GM23338 (cell line): ENCODE data around the gene FXYD2. TPM values are rescaled to one million over a fixed set of nuclear protein-coding genes. Genes with fewer than 3 reads are reported as not detected.

Source experiments
- ATAC-seq: fragments of 200-7000 bp; cut with Tn5 transposase; 3 replicates; pipeline ENCODE4 v1.9.1; 2020
- DNase-seq: peaks from one replicate; pipeline ENCODE4 v3.0.0-alpha.2; 2015; ENCODE audit warnings: low spot score
- H2AFZ ChIP-seq: fragments of 200-600 bp; sonication (generic); 2 replicates; pipeline ENCODE4 v1.8.0; 2016; ENCODE audit warnings: antibody characterized with exemption, mild to moderate bottlenecking, moderate library complexity
- H3F3A ChIP-seq: fragments of 200-600 bp; sonication (generic); replicated peaks from 2 replicates; pipeline ENCODE4 v1.8.0; 2017; ENCODE audit warnings: antibody characterized with exemption, mixed run types, low read depth
- H3K27ac ChIP-seq: fragments of 200-600 bp; sonication (generic); 2 replicates; pipeline ENCODE4 v1.6.1; 2016; ENCODE audit warnings: low read depth
- H3K27me3 ChIP-seq: fragments of 200-600 bp; sonication (generic); 2 replicates; pipeline ENCODE4 v1.8.0; 2016; ENCODE audit warnings: mild to moderate bottlenecking, mixed run types, moderate library complexity; ENCODE audit not compliant: insufficient read depth
- H3K36me3 ChIP-seq: fragments of 200-600 bp; sonication (generic); 2 replicates; pipeline ENCODE4 v1.8.0; 2016; ENCODE audit warnings: mild to moderate bottlenecking; ENCODE audit not compliant: insufficient read depth
- H3K4me1 ChIP-seq: fragments of 200-600 bp; sonication (generic); 2 replicates; pipeline ENCODE4 v1.8.0; 2016; ENCODE audit warnings: mild to moderate bottlenecking, moderate library complexity; ENCODE audit not compliant: insufficient read depth
- H3K4me2 ChIP-seq: fragments of 200-600 bp; sonication (generic); 2 replicates; pipeline ENCODE4 v1.7.1; 2017; ENCODE audit warnings: mixed run types
- H3K4me3 ChIP-seq: fragments of 200-600 bp; sonication (generic); 2 replicates; pipeline ENCODE4 v1.6.1; 2016; ENCODE audit warnings: mixed run types
- H3K79me2 ChIP-seq: fragments of 200-600 bp; sonication (generic); replicated peaks from 2 replicates; pipeline ENCODE4 v1.8.0; 2017; ENCODE audit warnings: mild to moderate bottlenecking; ENCODE audit not compliant: insufficient read depth
- H3K9me2 ChIP-seq: fragments of 200-600 bp; sonication (generic); 2 replicates; pipeline ENCODE4 v1.8.0; 2017; ENCODE audit not compliant: insufficient read depth
- H4K20me1 ChIP-seq: fragments of 200-600 bp; sonication (generic); replicated peaks from 2 replicates; pipeline ENCODE4 v1.8.0; 2017; ENCODE audit warnings: mild to moderate bottlenecking; ENCODE audit not compliant: insufficient read depth
- H3K27ac Mint-ChIP-seq: 2 replicates; pipeline ENCODE4 v1.8.0; 2020; ENCODE audit warnings: inconsistent platforms, mild to moderate bottlenecking, moderate library complexity, mixed read lengths
- H3K27me3 Mint-ChIP-seq: 3 replicates; pipeline ENCODE4 v1.8.0; 2022; ENCODE audit warnings: low read depth, mild to moderate bottlenecking, moderate library complexity, mixed read lengths, inconsistent platforms; ENCODE audit not compliant: insufficient read depth, poor library complexity
- H3K36me3 Mint-ChIP-seq: 3 replicates; pipeline ENCODE4 v1.8.0; 2021; ENCODE audit warnings: low read depth, mild to moderate bottlenecking, inconsistent platforms, moderate library complexity, mixed read lengths
- H3K4me1 Mint-ChIP-seq: 3 replicates; pipeline ENCODE4 v1.8.0; 2020; ENCODE audit warnings: mild to moderate bottlenecking, inconsistent platforms, mixed read lengths
- H3K4me3 Mint-ChIP-seq: 3 replicates; pipeline ENCODE4 v1.8.0; 2021; ENCODE audit warnings: moderate library complexity, mild to moderate bottlenecking, inconsistent platforms, mixed read lengths
- H3K9me3 Mint-ChIP-seq: 3 replicates; pipeline ENCODE4 v1.8.0; 2020; ENCODE audit warnings: moderate library complexity, mild to moderate bottlenecking, inconsistent platforms, mixed read lengths
- CREB1 ChIP-seq: fragments of 250-450 bp; sonication (Bioruptor Pico); IDR thresholded peaks from 2 replicates; pipeline ENCODE4 v1.5.0; 2020; ENCODE audit warnings: low read depth, mild to moderate bottlenecking, moderate library complexity
- CTCF ChIP-seq, 2 experiments: fragments of 200-600 bp in 1 of 2; sonication (generic) in 1 of 2; conservative IDR thresholded peaks; 2 replicates each; pipeline versions ENCODE4 v1.5.1 to v1.6.1; 2016 to 2017; ENCODE audit warnings: antibody characterized with exemption in 2 of 2, low read depth in 2 of 2, mild to moderate bottlenecking in 2 of 2, moderate library complexity in 1 of 2
- EZH2 ChIP-seq: fragments of 200-600 bp; sonication (generic); IDR thresholded peaks from one replicate; pipeline ENCODE4 v1.8.0; 2017; ENCODE audit warnings: antibody characterized with exemption, mild to moderate bottlenecking, low read depth; ENCODE audit not compliant: unreplicated experiment
- EZH2phosphoT487 ChIP-seq: fragments of 200-600 bp; sonication (generic); IDR thresholded peaks from one replicate; pipeline ENCODE4 v1.8.1; 2018; ENCODE audit warnings: antibody characterized with exemption; ENCODE audit not compliant: unreplicated experiment
- JUNB ChIP-seq: IDR thresholded peaks from one replicate; pipeline ENCODE4 v1.6.1; 2016; ENCODE audit warnings: antibody characterized with exemption; ENCODE audit not compliant: unreplicated experiment
- NANOG ChIP-seq: IDR thresholded peaks from 2 replicates; pipeline ENCODE4 v1.6.1; 2016; ENCODE audit warnings: antibody characterized with exemption, borderline replicate concordance
- REST ChIP-seq: IDR thresholded peaks from one replicate; pipeline ENCODE4 v1.6.1; 2018; ENCODE audit warnings: antibody characterized with exemption; ENCODE audit not compliant: unreplicated experiment
- ZNF331 ChIP-seq: fragments of 250-450 bp; sonication (Bioruptor Pico); IDR thresholded peaks from 2 replicates; pipeline ENCODE4 v1.5.0; 2020; ENCODE audit warnings: low read depth, mild to moderate bottlenecking, moderate library complexity
- ZNF462 ChIP-seq: fragments of 250-450 bp; sonication (Bioruptor Pico); IDR thresholded peaks from 2 replicates; pipeline ENCODE4 v1.5.0; 2020; ENCODE audit warnings: mild to moderate bottlenecking, moderate library complexity
- polyA plus RNA-seq: library from polyadenylated mRNA; unstranded; fragments of >200 nt; fragmentation: Nextera tagmentation; extraction: Ambion mirVana; gene quantifications from 2 replicates; pipeline ENCODE4 v1.2.1, GENCODE V29; 2016
- total RNA-seq: library from RNA; depleted of rRNA; stranded (reverse); fragments of >200 nt; shearing (Covaris generic); gene quantifications from 2 replicates; pipeline ENCODE4 v1.2.3, GENCODE V29; 2014

The FXYD2 gene
- total and polyA plus RNA-seq, 2 experiments from 2014 or later, result 0.59 to 1.4 TPM

- Histone ChIP-seq H3K4me1 (peaks cover 13% of the 10 kb centered on the region; the same call in 1 of the 2 replicates), H3K27me3 (no peaks in the 10 kb centered on the region), H3K27ac (no peak overlapping the region), H3K9me2 (no peaks in the 10 kb centered on the region), H4K20me1 (no peaks in the 10 kb centered on the region; the same call in 1 of the 2 replicates), H3K36me3 (no peaks in the 10 kb centered on the region), H3K4me3 (no peak overlapping the region), H3K79me2 (no peaks in the 10 kb centered on the region), H3K4me2 (no peak overlapping the region), H2AFZ (no peak overlapping the region), H3F3A (no peaks in the 10 kb centered on the region)
- TF ChIP-seq CREB1 (CRISPR knock-in tag) (no peak), REST (no peak), ZNF462 (CRISPR knock-in tag) (no peak), ZNF331 (CRISPR knock-in tag) (no peak), EZH2 (no peak), CTCF (conservative IDR thresholded peaks at IDR 0.05; ENCODE audit: low read depth in 2 of 2) (no peak), EZH2phosphoT487 (no peak), NANOG (no peak), JUNB (no peak)
- no peaks in the 10 kb centered on the region for H3K9me3 Mint-ChIP-seq
- H3K4me3 Mint-ChIP-seq, result no peak overlapping the region
- peaks cover 16% of the 10 kb centered on the region for H3K27me3 Mint-ChIP-seq
- H3K27ac Mint-ChIP-seq, result no peak overlapping the region; the same call in 1 of the 2 replicates
- H3K36me3 Mint-ChIP-seq, result no peaks in the 10 kb centered on the region
- DNase-seq (no peak), ATAC-seq (no peak)
- H3K4me1 Mint-ChIP-seq, result peaks cover 59% of the 10 kb centered on the region
Measured at GRCh38 chr11:117818041-117818873, 6.3 kb downstream of the FXYD2 start.
